GM12865 (cell line): ENCODE measurements around the gene IGFL1.
"Not testable (repeated sequence)": the region's sequence is repeated elsewhere in the genome, so short reads cannot be mapped to it uniquely, and the experiment has no call there.

Source experiments
- DNase-seq: peaks from one replicate; pipeline ENCODE4 v3.0.0; 2010; ENCODE audit warnings: low read depth
- H3K4me3 ChIP-seq: 2 replicates; pipeline ENCODE4 v1.5.1; 2011; ENCODE audit warnings: mild to moderate bottlenecking, low read depth, low read length, control low read depth
- CTCF ChIP-seq: IDR thresholded peaks from 2 replicates; pipeline ENCODE4 v1.5.1; 2011; ENCODE audit warnings: low read length, control low read depth, low read depth, inconsistent platforms; ENCODE audit not compliant: insufficient read depth; ENCODE audit errors: missing control alignments

Gene IGFL1

GRCh38 chr19:46240693-46241092, 11.2 kb downstream of the IGFL1 start:
- H3K4me3 ChIP-seq: no peak overlapping the region
- DNase-seq: no peak
- no peak for TF ChIP-seq CTCF

GRCh38 chr19:46241626-46242025, 12.1 kb downstream of the IGFL1 start:
- no peak overlapping the region for H3K4me3 ChIP-seq
- TF ChIP-seq CTCF: no peak
- DNase-seq: no peak

- DNase-seq, H3K4me3 ChIP-seq: not testable (repeated sequence)
These were observed 13.6 kb downstream of the IGFL1 start for GRCh38 chr19:46243081-46243654.

- DNase-seq: no peak
- no peak overlapping the region for H3K4me3 ChIP-seq
- no peak for TF ChIP-seq CTCF
These were observed 20.7 kb downstream of the IGFL1 start for GRCh38 chr19:46250076-46250735.

GRCh38 chr19:46251416-46251815, 21.9 kb downstream of the IGFL1 start:
- no peak for TF ChIP-seq CTCF
- DNase-seq: no peak
- H3K4me3 ChIP-seq: no peak overlapping the region

- no peak for DNase-seq
- H3K4me3 ChIP-seq: no peak overlapping the region
- no peak for TF ChIP-seq CTCF
These were observed 25.2 kb downstream of the IGFL1 start for GRCh38 chr19:46254776-46255175.

GRCh38 chr19:46256855-46257254, 27.3 kb downstream of the IGFL1 start:
- TF ChIP-seq CTCF: no peak
- DNase-seq: no peak
- no peak overlapping the region for H3K4me3 ChIP-seq

GRCh38 chr19:46261501-46261900, 32.0 kb downstream of the IGFL1 start:
- DNase-seq: not testable (repeated sequence)

GRCh38 chr19:46262684-46263296, 33.2 kb downstream of the IGFL1 start:
- DNase-seq: peak; percentile 88
- H3K4me3 ChIP-seq: not testable (repeated sequence)

More at GRCh38 chr19:46261501-46261900, 32.0 kb downstream of the IGFL1 start:
- not testable (repeated sequence) for H3K4me3 ChIP-seq

GRCh38 chr19:46264801-46265200, 35.3 kb downstream of the IGFL1 start:
- not testable (repeated sequence) for DNase-seq, H3K4me3 ChIP-seq
